CD4-positive, alpha-beta T cell (primary cell): ENCODE measurements around the gene BCO1. TPM values are rescaled to one million over a fixed set of nuclear protein-coding genes. Genes with fewer than 3 reads are reported as not detected.

Experiments
- ATAC-seq: fragments of 200-7000 bp; cut with Tn5 transposase; one replicate; pipeline ENCODE4 v1.10.0; 2022; ENCODE audit warnings: mild to moderate bottlenecking; ENCODE audit not compliant: poor library complexity
- CTCF ChIA-PET: fragments of 350-600 bp; sonication (Branson Sonifier 250); formaldehyde crosslinking; loops from one replicate; lab custom pipeline; 2021; ENCODE audit warnings: antibody characterized with exemption, inconsistent platforms; lab: Charles Lee
- POLR2A ChIA-PET: fragments of 350-600 bp; sonication (Branson Sonifier 250); formaldehyde crosslinking; loops from one replicate; lab custom pipeline; 2021; ENCODE audit warnings: antibody characterized with exemption, inconsistent platforms; lab: Charles Lee
- DNase-seq, 14 experiments: peaks; one replicate each; pipeline ENCODE4 v3.0.0-alpha.2; 2013 to 2020; ENCODE audit warnings: mixed read lengths in 2 of 14
- H3K27ac ChIP-seq, 2 donors: one replicate each; pipeline versions ENCODE4 v1.5.1 to v1.7.0; 2013; ENCODE audit warnings: low read length in 2 of 2, low read depth in 1 of 2, mild to moderate bottlenecking in 1 of 2
- H3K27me3 ChIP-seq, 2 experiments: 1 replicate in 1 of 2; 2 replicates in 1 of 2; pipeline versions ENCODE4 v1.6.1 to v1.7.0; 2013; ENCODE audit warnings: low read length in 2 of 2, control low read depth in 1 of 2, mild to moderate bottlenecking in 1 of 2, moderate library complexity in 1 of 2; ENCODE audit not compliant: insufficient read depth in 2 of 2, control insufficient read depth in 1 of 2
- H3K36me3 ChIP-seq: one replicate; pipeline ENCODE4 v1.6.1; 2013; ENCODE audit warnings: low read length, control low read depth; ENCODE audit not compliant: insufficient read depth
- H3K4me1 ChIP-seq: one replicate; pipeline ENCODE4 v1.6.1; 2013; ENCODE audit warnings: low read length, control low read depth; ENCODE audit not compliant: insufficient read depth
- H3K4me3 ChIP-seq: one replicate; pipeline ENCODE4 v1.5.1; 2013; ENCODE audit warnings: mild to moderate bottlenecking, low read length, moderate library complexity
- H3K9me3 ChIP-seq, 2 experiments: 1 replicate in 1 of 2; 2 replicates in 1 of 2; pipeline versions ENCODE4 v1.6.1 to v1.7.0; 2013; ENCODE audit warnings: low read length in 2 of 2, mild to moderate bottlenecking in 2 of 2, control low read depth in 1 of 2, moderate library complexity in 1 of 2; ENCODE audit not compliant: control insufficient read depth in 1 of 2, insufficient read depth in 1 of 2
- H3K27ac Mint-ChIP-seq: one replicate; pipeline ENCODE4 v1.8.0; 2020; ENCODE audit warnings: mixed read lengths
- H3K27me3 Mint-ChIP-seq: one replicate; pipeline ENCODE4 v1.8.0; 2021; ENCODE audit warnings: mixed read lengths
- H3K36me3 Mint-ChIP-seq: one replicate; pipeline ENCODE4 v1.8.0; 2021; ENCODE audit warnings: low read depth, mixed read lengths
- H3K4me1 Mint-ChIP-seq: one replicate; pipeline ENCODE4 v1.8.0; 2021; ENCODE audit warnings: low read depth, mixed read lengths
- H3K4me3 Mint-ChIP-seq: one replicate; pipeline ENCODE4 v1.8.0; 2020; ENCODE audit warnings: mild to moderate bottlenecking, mixed read lengths
- H3K9me3 Mint-ChIP-seq: one replicate; pipeline ENCODE4 v1.8.0; 2020; ENCODE audit warnings: mixed read lengths
- CTCF ChIP-seq: fragments of 200-600 bp; IDR thresholded peaks from one replicate; pipeline ENCODE4 v1.8.0; 2022; ENCODE audit warnings: antibody characterized with exemption, mild to moderate bottlenecking
- intact Hi-C, 2 experiments: fragments of 100-400 bp; cut with DNase I in 1 of 2; cut with micrococcal nuclease in 1 of 2; formaldehyde crosslinking; loops; one replicate each; pipeline versions ENCODE4 v1.15.1 to v1.9.0; 2023 to 2025; cut with DNase I, micrococcal nuclease
- total RNA-seq, 174 experiments: library from RNA in 2 of 174; stranded (reverse) in 2 of 174; gene quantifications; one replicate each; pipeline ENCODE4 v1.2.3 and lab custom pipeline; 2021 to 2026

Gene BCO1
- total RNA-seq, 2 experiments from 2014 or later, result not detected

GRCh38 chr16:81314603-81315270 lies 76.2 kb downstream of the BCO1 start, which contains the start of gene GAN:
Gene GAN (plus strand): TSS chr16:81314962. CDS start chr16:81315114, 152 bp downstream.
- Histone ChIP-seq H3K27ac (peak within 1 kb of the TSS in 1 of 2 donors; percentile 41), H3K36me3 (no peaks in the 10 kb centered on the region), H3K9me3 (no peaks in the 10 kb centered on the region), H3K4me3 (peak within 1 kb of the TSS; percentile 78), H3K27me3 (no peaks in the 10 kb centered on the region), H3K4me1 (peaks cover 27% of the 10 kb centered on the region)
- ATAC-seq (peak; percentile 96), DNase-seq (peak; percentile 85 to 97 (median 91))
- intact Hi-C loops, result loop anchor here in 1 of 2 experiments (2.0 to 10.0 kb wide), 7 partner anchors 128 to 853 kb away; partner anchors contain the start of genes ATMIN, C16orf46, CMIP and GCSH
- Mint-ChIP-seq H3K4me3 (peak within 1 kb of the TSS; percentile 95), H3K27me3 (no peaks in the 10 kb centered on the region), H3K4me1 (peaks cover 62% of the 10 kb centered on the region), H3K36me3 (peaks cover 19% of the 10 kb centered on the region), H3K27ac (peak within 1 kb of the TSS; percentile 89), H3K9me3 (no peaks in the 10 kb centered on the region)
- ChIA-PET POLR2A (interaction anchor here (1.0 to 1.9 kb wide), 10 partner anchors 10 to 855 kb away, joined by 3 to 8 read pairs (median 6); partner anchors contain the start of genes ATMIN, C16orf46, CENPN and CMC2), CTCF (interaction anchor here (0.8 kb wide), 1 partner anchor 416 kb away, joined by 3 read pairs; no protein-coding TSS in a partner anchor)
- TF ChIP-seq CTCF, result no peak

GRCh38 chr16:81315271-81316175 lies 77.0 kb downstream of the BCO1 start:
- Histone ChIP-seq H3K4me1 (peaks cover 27% of the 10 kb centered on the region), H3K36me3 (no peaks in the 10 kb centered on the region), H3K9me3 (no peaks in the 10 kb centered on the region), H3K27me3 (no peaks in the 10 kb centered on the region), H3K27ac (no peak overlapping the region), H3K4me3 (peak overlapping the region; percentile 78)
- ATAC-seq (no peak), DNase-seq (peak in 13 of 14 experiments; percentile 8 to 60 (median 33))
- peak overlapping the region; percentile 95 for H3K4me3 Mint-ChIP-seq
- peaks cover 19% of the 10 kb centered on the region for H3K36me3 Mint-ChIP-seq
- H3K4me1 Mint-ChIP-seq, result peaks cover 67% of the 10 kb centered on the region
- ChIA-PET CTCF (no interaction called here), POLR2A (interaction anchor here (1.0 to 1.9 kb wide), 7 partner anchors 239 to 854 kb away, joined by 3 to 8 read pairs (median 7); partner anchors contain the start of genes ATMIN, C16orf46, CENPN and CMC2)
- intact Hi-C loops, result loop anchor here in 1 of 2 experiments (2.0 to 10.0 kb wide), 4 partner anchors 219 to 702 kb away; partner anchors contain the start of genes ATMIN and GCSH
- peak overlapping the region; percentile 78 for H3K27ac Mint-ChIP-seq
- H3K9me3 Mint-ChIP-seq, result no peaks in the 10 kb centered on the region
- no peaks in the 10 kb centered on the region for H3K27me3 Mint-ChIP-seq
- TF ChIP-seq CTCF, result no peak

- Mint-ChIP-seq H3K4me1 (peaks cover 65% of the 10 kb centered on the region), H3K36me3 (peaks cover 17% of the 10 kb centered on the region), H3K9me3 (no peaks in the 10 kb centered on the region), H3K4me3 (peak overlapping the region; percentile 95), H3K27ac (peak overlapping the region; percentile 78), H3K27me3 (no peaks in the 10 kb centered on the region)
- Histone ChIP-seq H3K27ac (no peak overlapping the region), H3K36me3 (no peaks in the 10 kb centered on the region), H3K4me3 (peak overlapping the region; percentile 78), H3K27me3 (no peaks in the 10 kb centered on the region), H3K4me1 (peaks cover 27% of the 10 kb centered on the region), H3K9me3 (no peaks in the 10 kb centered on the region)
- no peak for TF ChIP-seq CTCF
- DNase-seq (no peak), ATAC-seq (no peak)
- POLR2A ChIA-PET, result no interaction called here
- CTCF ChIA-PET, result no interaction called here
- intact Hi-C loops, result loop anchor here in 1 of 2 experiments (5.0 to 10.0 kb wide), 2 partner anchors 281 to 701 kb away; partner anchors contain the start of gene ATMIN
These were observed 77.6 kb downstream of the BCO1 start for GRCh38 chr16:81316176-81316496.
